Neuronal stem cell (in vitro differentiated cells): Measurements from ENCODE around the gene ACAT1. TPM values are rescaled to one million over a fixed set of nuclear protein-coding genes. Genes with fewer than 3 reads are reported as not detected.

Source experiments
- DNase-seq: peaks from one replicate; pipeline ENCODE4 v3.0.0-alpha.2; 2013; ENCODE audit warnings: low spot score
- H2AFZ ChIP-seq: one replicate; pipeline ENCODE4 v1.6.1; 2013; ENCODE audit warnings: mild to moderate bottlenecking, low read length, inconsistent platforms
- H2AK5ac ChIP-seq: 2 replicates; pipeline ENCODE4 v1.6.1; 2013; ENCODE audit warnings: low read depth, mild to moderate bottlenecking, inconsistent platforms, low read length, moderate library complexity, mixed read lengths
- H2BK120ac ChIP-seq: 2 replicates; pipeline ENCODE4 v1.6.1; 2013; ENCODE audit warnings: low read depth, mild to moderate bottlenecking, inconsistent platforms, low read length, moderate library complexity, mixed read lengths
- H2BK12ac ChIP-seq: one replicate; pipeline ENCODE4 v1.6.1; 2013; ENCODE audit warnings: low read length, inconsistent platforms
- H2BK15ac ChIP-seq: 2 replicates; pipeline ENCODE4 v1.6.1; 2013; ENCODE audit warnings: mild to moderate bottlenecking, low read length, inconsistent platforms, mixed read lengths
- H2BK5ac ChIP-seq: one replicate; pipeline ENCODE4 v1.6.1; 2013; ENCODE audit warnings: inconsistent platforms, mild to moderate bottlenecking, low read length, moderate library complexity
- H3K14ac ChIP-seq: one replicate; pipeline ENCODE4 v1.6.1; 2013; ENCODE audit warnings: low read length, inconsistent platforms
- H3K18ac ChIP-seq: 2 replicates; pipeline ENCODE4 v1.6.1; 2013; ENCODE audit warnings: low read length, inconsistent platforms
- H3K23ac ChIP-seq: 2 replicates; pipeline ENCODE4 v1.6.1; 2013; ENCODE audit warnings: low read depth, mild to moderate bottlenecking, mixed read lengths, low read length, inconsistent platforms; ENCODE audit not compliant: poor library complexity
- H3K27ac ChIP-seq: replicated peaks from 3 replicates; pipeline ENCODE4 v1.5.1; 2013; ENCODE audit warnings: low read length, inconsistent platforms
- H3K27me3 ChIP-seq, 3 experiments: 2 replicates each; pipeline ENCODE4 v1.6.1; 2013; ENCODE audit warnings: low read length in 3 of 3, mild to moderate bottlenecking in 2 of 3, inconsistent platforms in 1 of 3, low read depth in 1 of 3, mixed read lengths in 1 of 3, moderate library complexity in 1 of 3; ENCODE audit not compliant: control insufficient read depth in 3 of 3, insufficient read depth in 3 of 3
- H3K36me3 ChIP-seq, 2 donors: replicated peaks in 1 of 2; 2 replicates each; pipeline ENCODE4 v1.6.1; 2013; ENCODE audit warnings: low read length in 2 of 2; ENCODE audit not compliant: control insufficient read depth in 2 of 2, insufficient read depth in 2 of 2
- H3K4ac ChIP-seq: 2 replicates; pipeline ENCODE4 v1.6.1; 2013; ENCODE audit warnings: inconsistent platforms, mild to moderate bottlenecking, low read length, moderate library complexity
- H3K4me1 ChIP-seq, 2 donors: 1 replicate in 1 of 2; 2 replicates in 1 of 2; pipeline ENCODE4 v1.6.1; 2013; ENCODE audit warnings: low read length in 2 of 2, low read depth in 1 of 2; ENCODE audit not compliant: control insufficient read depth in 2 of 2, insufficient read depth in 1 of 2
- H3K4me2 ChIP-seq: one replicate; pipeline ENCODE4 v1.6.1; 2013; ENCODE audit warnings: mild to moderate bottlenecking, low read length, inconsistent platforms; ENCODE audit not compliant: insufficient read depth, poor library complexity, severe bottlenecking
- H3K4me3 ChIP-seq, 2 donors: 2 replicates each; pipeline ENCODE4 v1.5.1; 2013; ENCODE audit warnings: low read length in 2 of 2, mild to moderate bottlenecking in 2 of 2, inconsistent platforms in 1 of 2, moderate library complexity in 1 of 2
- H3K79me1 ChIP-seq: one replicate; pipeline ENCODE4 v1.6.1; 2013; ENCODE audit warnings: low read depth, mild to moderate bottlenecking, inconsistent platforms, low read length, moderate library complexity
- H3K9ac ChIP-seq: one replicate; pipeline ENCODE4 v1.6.1; 2013; ENCODE audit warnings: mild to moderate bottlenecking, low read depth, low read length, inconsistent platforms; ENCODE audit not compliant: poor library complexity
- H3K9me3 ChIP-seq, 2 donors: replicated peaks in 1 of 2; 2 replicates each; pipeline versions ENCODE3 to v1.6.1; 2013; ENCODE audit warnings: low read length in 2 of 2, mild to moderate bottlenecking in 2 of 2, inconsistent platforms in 1 of 2, low read depth in 1 of 2, mixed read lengths in 1 of 2, moderate library complexity in 1 of 2; ENCODE audit not compliant: control insufficient read depth in 2 of 2, insufficient read depth in 1 of 2
- H4K8ac ChIP-seq: one replicate; pipeline ENCODE4 v1.6.1; 2013; ENCODE audit warnings: low read depth, mild to moderate bottlenecking, inconsistent platforms, low read length, moderate library complexity
- H4K91ac ChIP-seq: one replicate; pipeline ENCODE4 v1.6.1; 2013; ENCODE audit warnings: low read length, low read depth, mild to moderate bottlenecking, inconsistent platforms; ENCODE audit not compliant: poor library complexity
- WGBS, 2 donors: extraction: QIAGEN DNeasy Blood & Tissue Kit; methylation state at CpG; one replicate each; pipeline ENCODE4 v1.1.7; 2013; ENCODE audit warnings: missing lambda C conversion rate in 2 of 2, mixed read lengths in 1 of 2; ENCODE audit not compliant: insufficient read length in 2 of 2, insufficient replicate concordance in 1 of 2; ENCODE audit errors: extremely low coverage in 2 of 2; 5-methylcytosine and 5-hydroxymethylcytosine counted together
- polyA plus RNA-seq, 2 experiments: library from polyadenylated mRNA; stranded (reverse); fragments of 200-250 nt; gene quantifications; one replicate each; pipeline ENCODE4 v1.2.3, GENCODE V29; 2013

ACAT1 gene
- polyA plus RNA-seq (2013, experiment 1 of 2): 24.3 TPM
- polyA plus RNA-seq (2013, experiment 2 of 2): 23.5 TPM

DNA sequence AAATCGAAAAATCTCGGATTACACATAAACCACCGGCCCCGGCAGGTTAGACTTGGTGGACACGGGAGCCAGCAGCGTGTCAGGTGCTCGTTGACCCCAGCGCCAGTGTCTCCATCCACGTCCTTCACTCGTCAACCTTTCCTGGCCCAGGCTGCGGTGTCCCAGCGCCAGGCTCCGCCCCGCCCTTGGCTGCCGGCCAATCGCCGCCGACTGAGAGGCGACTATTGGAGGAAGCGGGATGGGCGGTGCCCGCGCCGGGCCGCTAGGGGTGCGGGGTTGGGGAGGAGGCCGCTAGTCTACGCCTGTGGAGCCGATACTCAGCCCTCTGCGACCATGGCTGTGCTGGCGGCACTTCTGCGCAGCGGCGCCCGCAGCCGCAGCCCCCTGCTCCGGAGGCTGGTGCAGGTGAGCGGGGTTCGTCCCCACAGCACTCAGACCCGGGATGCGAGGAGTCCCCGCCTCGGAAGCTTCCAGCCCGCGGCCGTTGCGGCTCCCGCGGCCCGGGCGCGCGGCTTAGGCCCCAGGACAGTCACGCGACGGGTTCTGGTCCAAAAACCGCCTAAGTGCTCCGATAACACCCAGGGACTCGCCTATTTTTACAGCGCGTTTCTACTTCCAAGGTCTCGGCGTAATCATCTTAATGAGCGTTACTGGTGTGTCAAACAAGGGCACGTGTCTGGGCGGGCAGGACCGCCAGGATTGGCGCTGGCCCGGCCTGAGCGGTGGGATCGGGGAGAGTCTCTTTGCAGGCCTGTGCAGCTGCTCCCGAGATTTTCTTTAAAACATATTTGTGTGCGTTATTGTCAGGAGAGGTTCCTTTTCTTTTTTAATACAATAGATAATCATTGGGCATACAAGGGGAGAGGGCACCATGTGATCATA is at the start of gene ACAT1:
Gene ACAT1 (plus strand): TSS at position 294 of the 882 bp plus-strand sequence. CDS start 40 bp downstream, at position 334.
- Histone ChIP-seq H3K4me1 (peaks cover 4% of the 10 kb centered on the region in 2 donors), H3K18ac (peak within 1 kb of the TSS; percentile 92), H4K8ac (no peak within 1 kb of the TSS), H3K4me3 (peak within 1 kb of the TSS; percentile 64 to 88), H3K79me1 (peaks cover 3% of the 10 kb centered on the region), H3K27ac (no peak within 1 kb of the TSS), H3K14ac (no peak within 1 kb of the TSS), H2BK5ac (no peak within 1 kb of the TSS), H3K9me3 (no peaks in the 10 kb centered on the region), H3K36me3 (no peaks in the 10 kb centered on the region), H2AFZ (peak within 1 kb of the TSS; percentile 93), H2BK12ac (no peak within 1 kb of the TSS), H4K91ac (no peak within 1 kb of the TSS), H2AK5ac (no peak within 1 kb of the TSS), H3K27me3 (peaks cover 0 to 5% (median 0%) of the 10 kb centered on the region in 3 experiments), H3K23ac (no peak within 1 kb of the TSS), H2BK120ac (no peak within 1 kb of the TSS), H3K4me2 (peak within 1 kb of the TSS; percentile 87), H3K9ac (peak within 1 kb of the TSS; percentile 53), H3K4ac (no peak within 1 kb of the TSS), H2BK15ac (no peak within 1 kb of the TSS)
- no CpG with 5 or more reads among the region's 73 CpGs for WGBS, 2 donors
- peak; percentile 82 for DNase-seq

DNA sequence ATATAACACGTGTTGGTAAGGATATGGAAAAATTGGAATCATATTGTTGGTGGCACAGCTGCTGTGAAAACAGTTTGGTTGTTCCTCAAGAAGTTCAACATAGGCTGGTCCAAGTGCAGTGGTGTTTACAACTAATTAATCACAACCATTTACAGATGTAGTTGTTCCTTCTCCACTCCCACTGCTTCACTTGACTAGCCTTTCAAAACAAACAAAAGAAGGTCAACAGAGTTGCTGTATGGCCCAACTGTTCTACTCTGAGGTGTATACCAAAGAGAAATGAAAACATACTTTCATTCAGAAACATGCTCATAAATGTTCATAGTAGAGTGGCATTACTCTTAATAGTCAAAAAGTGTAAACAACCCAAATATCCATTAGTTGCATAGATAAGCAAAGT is 36.6 kb upstream of the ACAT1 start:
- no CpG with 5 or more reads among the region's 1 CpG for WGBS, 2 donors
- no peaks in the 10 kb centered on the region for H3K4me1 ChIP-seq

DNA sequence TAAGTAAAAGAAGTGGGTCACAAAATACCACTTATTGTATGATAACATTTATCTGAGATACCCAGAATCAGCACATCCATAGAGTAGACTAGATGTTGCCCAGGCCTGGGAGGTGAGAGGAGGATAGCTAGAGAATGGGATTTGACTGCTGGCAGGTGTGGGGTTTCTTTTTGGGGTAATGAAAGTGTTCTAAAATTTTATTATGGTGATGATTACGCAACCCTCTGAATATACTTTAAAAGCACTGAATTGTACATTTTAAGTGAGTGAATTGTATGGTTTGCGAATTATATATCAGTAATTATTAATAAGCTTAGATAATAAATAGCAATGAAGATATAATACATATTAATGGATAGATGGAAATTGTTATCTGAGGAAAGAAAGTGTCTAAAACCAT is 35.7 kb upstream of the ACAT1 start:
- no peak overlapping the region for H2BK12ac ChIP-seq
- H3K9me3 ChIP-seq: no peaks in the 10 kb centered on the region
- H3K4me1 ChIP-seq: no peaks in the 10 kb centered on the region
- H2BK15ac ChIP-seq: no peak overlapping the region
- H3K79me1 ChIP-seq: no peaks in the 10 kb centered on the region
- H3K18ac ChIP-seq: no peak overlapping the region
- H3K9ac ChIP-seq: no peak overlapping the region
- no peak overlapping the region for H2AK5ac ChIP-seq
- no peak overlapping the region for H4K8ac ChIP-seq
- no peak overlapping the region for H2AFZ ChIP-seq
- no peak overlapping the region for H2BK120ac ChIP-seq
- no peak overlapping the region for H2BK5ac ChIP-seq
- no peak overlapping the region for H3K14ac ChIP-seq
- H3K27ac ChIP-seq: no peak overlapping the region
- H4K91ac ChIP-seq: no peak overlapping the region
- H3K23ac ChIP-seq: no peak overlapping the region
- no peak overlapping the region for H3K4me3 ChIP-seq
- no peaks in the 10 kb centered on the region for H3K27me3 ChIP-seq
- peaks cover 6 to 85% of the 10 kb centered on the region in 2 donors for H3K36me3 ChIP-seq
- DNase-seq: no peak
- H3K4ac ChIP-seq: no peak overlapping the region
- no CpG with 5 or more reads among the region's 2 CpGs for WGBS, 2 donors
- no peak overlapping the region for H3K4me2 ChIP-seq

More for the DNA sequence above, 36.6 kb upstream of the ACAT1 start:
- Histone ChIP-seq H3K23ac (no peak overlapping the region), H3K9ac (no peak overlapping the region), H2BK5ac (no peak overlapping the region), H3K79me1 (no peaks in the 10 kb centered on the region), H3K27ac (no peak overlapping the region), H2AFZ (no peak overlapping the region), H2BK15ac (no peak overlapping the region), H3K4me3 (no peak overlapping the region), H2BK120ac (no peak overlapping the region), H3K9me3 (no peaks in the 10 kb centered on the region), H2BK12ac (no peak overlapping the region), H4K8ac (no peak overlapping the region), H3K36me3 (peaks cover 6 to 85% of the 10 kb centered on the region in 2 donors), H3K4ac (no peak overlapping the region), H4K91ac (no peak overlapping the region), H3K18ac (no peak overlapping the region), H3K14ac (no peak overlapping the region), H3K27me3 (no peaks in the 10 kb centered on the region), H2AK5ac (no peak overlapping the region), H3K4me2 (no peak overlapping the region)
- no peak for DNase-seq

DNA sequence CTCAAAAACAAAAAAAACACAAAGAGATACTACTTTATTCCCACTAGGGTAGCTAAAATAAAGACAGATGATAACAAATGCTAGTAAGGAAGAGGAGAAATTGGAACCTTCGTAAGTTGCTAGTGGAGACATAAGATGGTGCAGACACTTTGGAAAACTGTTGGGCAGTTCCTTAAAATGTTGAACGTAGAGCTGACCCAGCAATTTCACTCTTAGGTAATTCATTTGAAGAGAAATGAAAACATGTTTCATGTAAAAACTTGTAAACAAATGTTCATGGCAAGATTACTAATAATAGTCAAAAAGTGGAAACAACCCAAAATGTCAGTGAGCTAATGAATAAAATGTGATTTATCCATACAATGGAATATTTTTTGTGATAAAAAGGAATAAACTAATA is 29.2 kb upstream of the ACAT1 start:
- Histone ChIP-seq H3K9me3 (no peaks in the 10 kb centered on the region), H3K4me3 (no peak overlapping the region), H3K4me2 (no peak overlapping the region), H3K27ac (no peak overlapping the region), H2BK12ac (no peak overlapping the region), H3K4ac (no peak overlapping the region), H2AFZ (no peak overlapping the region), H3K14ac (no peak overlapping the region), H3K9ac (no peak overlapping the region), H3K36me3 (peaks cover 9 to 90% of the 10 kb centered on the region in 2 donors), H3K18ac (no peak overlapping the region), H2BK15ac (no peak overlapping the region), H4K8ac (no peak overlapping the region), H2BK5ac (no peak overlapping the region), H3K4me1 (no peaks in the 10 kb centered on the region), H4K91ac (no peak overlapping the region), H2AK5ac (no peak overlapping the region), H2BK120ac (no peak overlapping the region), H3K79me1 (no peaks in the 10 kb centered on the region), H3K23ac (no peak overlapping the region), H3K27me3 (no peaks in the 10 kb centered on the region)
- no CpG with 5 or more reads among the region's 2 CpGs for WGBS, 2 donors
- DNase-seq: no peak
